HCT116 (cell line): ENCODE data around the gene KLRG1. TPM values are rescaled to one million over a fixed set of nuclear protein-coding genes. Genes with fewer than 3 reads are reported as not detected.

Experiments used
- ATAC-seq: fragments of 200-7000 bp; cut with Tn5 transposase; 2 replicates; pipeline ENCODE4 v1.9.1; 2020; ENCODE audit warnings: mild to moderate bottlenecking, moderate library complexity
- BruUV-seq: library from RNA; stranded (reverse); fragments of 400-500 nt; replicated peaks from 2 replicates; lab custom pipeline; 2021; lab: Mats Ljungman, UMichigan
- CTCF ChIA-PET: fragments of 300-600 bp; sonication (Branson Sonifier 250); formaldehyde crosslinking; loops from one replicate; lab custom pipeline; 2021; ENCODE audit warnings: antibody characterized with exemption; lab: Charles Lee
- POLR2A ChIA-PET: fragments of 300-600, 350-600 bp; sonication (Branson Sonifier 250); formaldehyde crosslinking; loops from one replicate; lab custom pipeline; 2021; ENCODE audit warnings: antibody characterized with exemption; lab: Charles Lee
- RAD21 ChIA-PET, 2 experiments: fragments of 300-600 bp; sonication (Branson Sonifier 250); formaldehyde crosslinking; loops; one replicate each; lab custom pipeline; 2023; ENCODE audit warnings: low total read pairs in 2 of 2; ENCODE audit not compliant: uncharacterized antibody in 2 of 2, unreplicated experiment in 2 of 2, low non-redundant PET in 1 of 2; lab: Charles Lee
- DNase-seq: peaks from one replicate; pipeline ENCODE4 v3.0.0-alpha.2; 2010; ENCODE audit warnings: low read depth, low spot score
- H2AFZ ChIP-seq: fragments of 200-600 bp; shearing (Covaris generic), sonication (generic); 2 replicates; pipeline ENCODE4 v1.6.1; 2017; ENCODE audit warnings: low read depth, mixed run types, mixed read lengths, antibody characterized with exemption, low read length; ENCODE audit not compliant: poor library complexity, severe bottlenecking
- H3K27ac ChIP-seq: 2 replicates; pipeline ENCODE4 v1.5.1; 2012; ENCODE audit warnings: low read depth, low read length
- H3K27me3 ChIP-seq: fragments of 200-600 bp; sonication (generic); 2 replicates; pipeline ENCODE4 v1.6.1; 2016; ENCODE audit warnings: mixed run types, low read length, mixed read lengths; ENCODE audit not compliant: insufficient read depth
- H3K36me3 ChIP-seq, 2 experiments: fragments of 200-500 bp in 1 of 2; fragments of 200-600 bp in 1 of 2; sonication (Bioruptor generic) in 1 of 2; sonication (generic) in 1 of 2; 2 replicates each; pipeline versions ENCODE4 v1.5.1 to v1.6.1; 2014 to 2016; ENCODE audit warnings: low read length in 2 of 2, inconsistent platforms in 1 of 2, mixed read lengths in 1 of 2, mixed run types in 1 of 2; ENCODE audit not compliant: insufficient read depth in 2 of 2, control insufficient read depth in 1 of 2
- H3K4me1 ChIP-seq, 2 experiments: fragments of 200-600 bp in 1 of 2; sonication (generic) in 1 of 2; 2 replicates each; pipeline versions ENCODE4 v1.5.1 to v1.6.1; 2012 to 2017; ENCODE audit warnings: low read length in 2 of 2, inconsistent platforms in 1 of 2, mild to moderate bottlenecking in 1 of 2, mixed read lengths in 1 of 2, mixed run types in 1 of 2, moderate library complexity in 1 of 2; ENCODE audit not compliant: insufficient read depth in 2 of 2, control insufficient read depth in 1 of 2
- H3K4me2 ChIP-seq: fragments of 200-600 bp; sonication (generic); 2 replicates; pipeline ENCODE4 v1.6.1; 2017; ENCODE audit warnings: mixed run types, low read length, mixed read lengths
- H3K4me3 ChIP-seq, 2 experiments: fragments of 200-600 bp in 1 of 2; sonication (generic) in 1 of 2; replicated peaks in 1 of 2; 2 replicates each; pipeline ENCODE4 v1.5.1; 2011 to 2016; ENCODE audit warnings: low read length in 2 of 2, control low read depth in 1 of 2, low read depth in 1 of 2, mild to moderate bottlenecking in 1 of 2, mixed read lengths in 1 of 2, mixed run types in 1 of 2
- H3K79me2 ChIP-seq: fragments of 200-600 bp; sonication (generic); 2 replicates; pipeline ENCODE4 v1.6.1; 2017; ENCODE audit warnings: mild to moderate bottlenecking, mixed run types, low read length, moderate library complexity, mixed read lengths; ENCODE audit not compliant: insufficient read depth
- H3K9ac ChIP-seq: fragments of 200-600 bp; sonication (generic); 2 replicates; pipeline ENCODE4 v1.6.1; 2016; ENCODE audit warnings: low read length, mixed read lengths
- H3K9me2 ChIP-seq: fragments of 200-600 bp; sonication (generic), shearing (Covaris generic); 2 replicates; pipeline ENCODE4 v1.6.1; 2017; ENCODE audit warnings: mixed run types, mild to moderate bottlenecking, moderate library complexity; ENCODE audit not compliant: insufficient read depth
- H3K9me3 ChIP-seq, 2 experiments: fragments of 200-500 bp in 1 of 2; fragments of 200-600 bp in 1 of 2; sonication (Bioruptor generic) in 1 of 2; sonication (generic) in 1 of 2; 2 replicates each; pipeline ENCODE4 v1.6.1; 2014 to 2017; ENCODE audit warnings: low read length in 2 of 2, mixed read lengths in 2 of 2, inconsistent platforms in 1 of 2, low read depth in 1 of 2, mild to moderate bottlenecking in 1 of 2, mixed run types in 1 of 2, moderate library complexity in 1 of 2; ENCODE audit not compliant: control insufficient read depth in 1 of 2, insufficient read depth in 1 of 2
- H4K20me1 ChIP-seq: fragments of 200-600 bp; sonication (generic), shearing (Covaris generic); 2 replicates; pipeline ENCODE4 v1.6.1; 2017; ENCODE audit warnings: mixed run types, mild to moderate bottlenecking, moderate library complexity; ENCODE audit not compliant: insufficient read depth
- ELF1 ChIP-seq: IDR thresholded peaks from 2 replicates; pipeline ENCODE4 v1.6.1; 2012; ENCODE audit warnings: low read depth, borderline replicate concordance
- EZH2 ChIP-seq: fragments of 200-600 bp; sonication (generic); IDR thresholded peaks from 2 replicates; pipeline ENCODE4 v1.6.1; 2017; ENCODE audit warnings: antibody characterized with exemption, mixed run types
- EZH2phosphoT487 ChIP-seq: fragments of 200-600 bp; IDR thresholded peaks from 2 replicates; pipeline ENCODE4 v1.6.1; 2018; ENCODE audit warnings: antibody characterized with exemption, borderline replicate concordance
- FOSL1 ChIP-seq: IDR thresholded peaks from 2 replicates; pipeline ENCODE4 v1.6.1; 2012; ENCODE audit warnings: low read depth
- POLR2AphosphoS5 ChIP-seq: IDR thresholded peaks from 2 replicates; pipeline ENCODE4 v1.6.1; 2011; ENCODE audit warnings: mild to moderate bottlenecking, low read depth, low read length, moderate library complexity
- YY1 ChIP-seq: IDR thresholded peaks from 2 replicates; pipeline ENCODE4 v1.6.1; 2011; ENCODE audit warnings: low read length, low read depth, moderate library complexity, mild to moderate bottlenecking; ENCODE audit not compliant: insufficient replicate concordance; ENCODE audit errors: extremely low read depth
- intact Hi-C: fragments of 100-400 bp; cut with micrococcal nuclease; formaldehyde crosslinking; loops from 2 replicates; pipeline ENCODE4 v1.10.0; 2022
- total RNA-seq: library from RNA; stranded (reverse); gene quantifications from one replicate; pipeline ENCODE4 v1.2.1, GENCODE V29; 2021; ENCODE audit not compliant: unreplicated experiment
- TF ChIP-seq, protein P1 (sequence below): IDR thresholded peaks from 2 replicates; pipeline ENCODE4 v1.6.1; 2012; ENCODE audit warnings: low read depth

Gene KLRG1
- total RNA-seq, 1 experiment from 2014 or later = 1.5 TPM

DNA sequence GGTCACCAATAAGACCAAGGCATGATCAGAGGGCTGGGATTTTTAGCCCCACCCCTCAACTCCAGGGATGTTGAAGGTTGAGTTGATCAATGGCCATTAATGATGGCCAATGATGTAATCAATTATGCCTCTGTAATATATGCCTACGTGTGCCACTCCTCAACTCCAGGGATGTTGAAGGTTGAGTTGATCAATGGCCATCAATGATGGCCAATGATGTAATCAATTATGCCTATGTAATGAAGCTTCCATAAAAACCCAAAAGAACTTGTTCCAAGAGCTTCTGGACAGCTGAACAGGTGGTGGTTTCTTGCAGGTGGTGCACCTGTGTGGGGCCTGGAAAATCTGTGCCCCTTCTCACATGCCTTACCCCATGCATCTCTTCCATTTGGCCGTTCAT, 33.2 kb downstream of the KLRG1 start:
- ATAC-seq = no peak
- no peaks in the 10 kb centered on the region for H3K36me3 ChIP-seq
- H3K79me2 ChIP-seq = no peaks in the 10 kb centered on the region
- H3K27me3 ChIP-seq = no peaks in the 10 kb centered on the region
- no TSS peak for BruUV-seq
- ChIA-PET POLR2A (no interaction called here), CTCF (no interaction called here), RAD21 (no interaction called here)
- no peak overlapping the region for H2AFZ ChIP-seq
- peaks cover 0 to 9% of the 10 kb centered on the region in 2 experiments; a peak in 1 of 4 replicates for H3K9me3 ChIP-seq
- H3K4me2 ChIP-seq = no peak overlapping the region
- H3K9ac ChIP-seq = no peak overlapping the region
- H3K4me1 ChIP-seq = no peaks in the 10 kb centered on the region
- TF ChIP-seq FOSL1 (no peak), EZH2phosphoT487 (no peak), YY1 (no peak), EZH2 (no peak), POLR2AphosphoS5 (no peak), ELF1 (no peak)
- TF ChIP-seq, protein P1, sequence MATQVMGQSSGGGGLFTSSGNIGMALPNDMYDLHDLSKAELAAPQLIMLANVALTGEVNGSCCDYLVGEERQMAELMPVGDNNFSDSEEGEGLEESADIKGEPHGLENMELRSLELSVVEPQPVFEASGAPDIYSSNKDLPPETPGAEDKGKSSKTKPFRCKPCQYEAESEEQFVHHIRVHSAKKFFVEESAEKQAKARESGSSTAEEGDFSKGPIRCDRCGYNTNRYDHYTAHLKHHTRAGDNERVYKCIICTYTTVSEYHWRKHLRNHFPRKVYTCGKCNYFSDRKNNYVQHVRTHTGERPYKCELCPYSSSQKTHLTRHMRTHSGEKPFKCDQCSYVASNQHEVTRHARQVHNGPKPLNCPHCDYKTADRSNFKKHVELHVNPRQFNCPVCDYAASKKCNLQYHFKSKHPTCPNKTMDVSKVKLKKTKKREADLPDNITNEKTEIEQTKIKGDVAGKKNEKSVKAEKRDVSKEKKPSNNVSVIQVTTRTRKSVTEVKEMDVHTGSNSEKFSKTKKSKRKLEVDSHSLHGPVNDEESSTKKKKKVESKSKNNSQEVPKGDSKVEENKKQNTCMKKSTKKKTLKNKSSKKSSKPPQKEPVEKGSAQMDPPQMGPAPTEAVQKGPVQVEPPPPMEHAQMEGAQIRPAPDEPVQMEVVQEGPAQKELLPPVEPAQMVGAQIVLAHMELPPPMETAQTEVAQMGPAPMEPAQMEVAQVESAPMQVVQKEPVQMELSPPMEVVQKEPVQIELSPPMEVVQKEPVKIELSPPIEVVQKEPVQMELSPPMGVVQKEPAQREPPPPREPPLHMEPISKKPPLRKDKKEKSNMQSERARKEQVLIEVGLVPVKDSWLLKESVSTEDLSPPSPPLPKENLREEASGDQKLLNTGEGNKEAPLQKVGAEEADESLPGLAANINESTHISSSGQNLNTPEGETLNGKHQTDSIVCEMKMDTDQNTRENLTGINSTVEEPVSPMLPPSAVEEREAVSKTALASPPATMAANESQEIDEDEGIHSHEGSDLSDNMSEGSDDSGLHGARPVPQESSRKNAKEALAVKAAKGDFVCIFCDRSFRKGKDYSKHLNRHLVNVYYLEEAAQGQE = no peak
- no peak overlapping the region for H3K4me3 ChIP-seq
- intact Hi-C loops = no loop called here
- no peak for DNase-seq
- no peak overlapping the region for H3K27ac ChIP-seq
- no peaks in the 10 kb centered on the region for H3K9me2 ChIP-seq
- H4K20me1 ChIP-seq = no peaks in the 10 kb centered on the region
